ENCODE results near the gene TRIM66.
"Not testable (repeated sequence)": the region's sequence is repeated elsewhere in the genome, so short reads cannot be mapped to it uniquely, and the experiment has no call there.

TRIM66 gene

GRCh38 chr11:8671651-8672062, 10.8 kb downstream of the TRIM66 start:
- Histone ChIP-seq H3K4me3 (ENCODE audit: low read depth, low read length) (no peak overlapping the region), H3K36me3 (no peaks in the 10 kb centered on the region), H3K27me3 (ENCODE audit: insufficient read depth, low read depth, severe bottlenecking) (no peaks in the 10 kb centered on the region), H3K9me3 (ENCODE audit: severe bottlenecking) (no peaks in the 10 kb centered on the region), H3K27ac (no peak overlapping the region)
- DNase-seq: no peak
- no peak for TF ChIP-seq CTCF (IDR thresholded peaks at IDR 0.05; ENCODE audit: low read depth, low read length)

GRCh38 chr11:8671193-8671612, 11.3 kb downstream of the TRIM66 start:
- no peak overlapping the region for H3K4me3 ChIP-seq (ENCODE audit: low read depth, low read length)

GRCh38 chr11:8670081-8670480, 12.4 kb downstream of the TRIM66 start:
- not testable (repeated sequence) for DNase-seq; H3K27ac ChIP-seq; H3K9me3 ChIP-seq (ENCODE audit: severe bottlenecking); H3K4me3 ChIP-seq (ENCODE audit: low read depth, low read length); H3K27me3 ChIP-seq (ENCODE audit: insufficient read depth, low read depth, severe bottlenecking); H3K36me3 ChIP-seq

More at GRCh38 chr11:8671193-8671612, 11.3 kb downstream of the TRIM66 start:
- no peak overlapping the region for H3K27ac ChIP-seq
- H3K27me3 ChIP-seq (ENCODE audit: insufficient read depth, low read depth, severe bottlenecking): no peaks in the 10 kb centered on the region
- H3K36me3 ChIP-seq: no peaks in the 10 kb centered on the region
- no peaks in the 10 kb centered on the region for H3K9me3 ChIP-seq (ENCODE audit: severe bottlenecking)
- no peak for TF ChIP-seq CTCF (IDR thresholded peaks at IDR 0.05; ENCODE audit: low read depth, low read length)
- DNase-seq: no peak

- Histone ChIP-seq H3K27me3 (ENCODE audit: insufficient read depth, low read depth, severe bottlenecking) (no peaks in the 10 kb centered on the region), H3K27ac (no peak overlapping the region)
- TF ChIP-seq CTCF (IDR thresholded peaks at IDR 0.05; ENCODE audit: low read depth, low read length): no peak
These were observed 17.2 kb downstream of the TRIM66 start for GRCh38 chr11:8665222-8665621.

GRCh38 chr11:8661001-8661795, 21.3 kb downstream of the TRIM66 start:
- Histone ChIP-seq H3K36me3 (no peaks in the 10 kb centered on the region), H3K27ac (no peak overlapping the region), H3K9me3 (ENCODE audit: severe bottlenecking) (no peaks in the 10 kb centered on the region), H3K4me3 (ENCODE audit: low read depth, low read length) (no peak overlapping the region), H3K27me3 (ENCODE audit: insufficient read depth, low read depth, severe bottlenecking) (no peaks in the 10 kb centered on the region)
- no peak for DNase-seq
- no peak for TF ChIP-seq CTCF (IDR thresholded peaks at IDR 0.05; ENCODE audit: low read depth, low read length)

More at GRCh38 chr11:8665222-8665621, 17.2 kb downstream of the TRIM66 start:
- no peaks in the 10 kb centered on the region for H3K36me3 ChIP-seq
- no peaks in the 10 kb centered on the region for H3K9me3 ChIP-seq (ENCODE audit: severe bottlenecking)
- no peak for DNase-seq
- no peak overlapping the region for H3K4me3 ChIP-seq (ENCODE audit: low read depth, low read length)

GRCh38 chr11:8658321-8659057, 24.0 kb downstream of the TRIM66 start:
- no peak for TF ChIP-seq CTCF (IDR thresholded peaks at IDR 0.05; ENCODE audit: low read depth, low read length)
- Histone ChIP-seq H3K36me3 (no peaks in the 10 kb centered on the region), H3K27ac (no peak overlapping the region), H3K27me3 (ENCODE audit: insufficient read depth, low read depth, severe bottlenecking) (no peaks in the 10 kb centered on the region), H3K9me3 (ENCODE audit: severe bottlenecking) (no peaks in the 10 kb centered on the region), H3K4me3 (ENCODE audit: low read depth, low read length) (no peak overlapping the region)
- DNase-seq: no peak
